Thyroid gland (tissue), 4 donors: ENCODE data around the gene GOLM1.

ENCODE experiments used
- CTCF ChIP-seq, 6 experiments: fragments of 200-600 bp in 3 of 6; fragments of 450-650 bp in 3 of 6; sonication (generic) in 3 of 6; IDR thresholded peaks; one replicate each; pipeline ENCODE4 v1.5.1; 2016 to 2019; ENCODE audit warnings: antibody characterized with exemption in 6 of 6, mild to moderate bottlenecking in 2 of 6, inconsistent platforms in 1 of 6, moderate library complexity in 1 of 6
- POLR2A ChIP-seq, 2 donors: fragments of 450-650 bp; IDR thresholded peaks; one replicate each; pipeline ENCODE4 v1.6.1; 2017; ENCODE audit warnings: antibody characterized with exemption in 2 of 2, mild to moderate bottlenecking in 2 of 2, moderate library complexity in 1 of 2

- TF ChIP-seq CTCF (IDR thresholded peaks at IDR 0.05) (no peak), POLR2A (IDR thresholded peaks at IDR 0.05) (no peak)
These were observed 52.4 kb downstream of the GOLM1 start for GRCh38 chr9:86046930-86047341.
